Left ventricle myocardium inferior (tissue), 1 donor: ENCODE data around the gene CPNE1. TPM values are rescaled to one million over a fixed set of nuclear protein-coding genes. Genes with fewer than 3 reads are reported as not detected.
"Not testable (repeated sequence)": the region's sequence is repeated elsewhere in the genome, so short reads cannot be mapped to it uniquely, and the experiment has no call there.

Experiments
- DNase-seq: peaks from one replicate; pipeline ENCODE4 v3.0.0-alpha.2; 2020
- H3K27ac ChIP-seq: fragments of 200-600 bp; replicated peaks from 2 replicates; pipeline ENCODE4 v1.8.0; 2021
- H3K27me3 ChIP-seq: fragments of 200-600 bp; 2 replicates; pipeline ENCODE4 v1.8.0; 2021; ENCODE audit warnings: low read depth
- H3K36me3 ChIP-seq: fragments of 200-600 bp; 2 replicates; pipeline ENCODE4 v1.8.0; 2021
- H3K4me1 ChIP-seq: fragments of 200-600 bp; 2 replicates; pipeline ENCODE4 v1.8.0; 2021
- H3K4me3 ChIP-seq: fragments of 200-600 bp; 2 replicates; pipeline ENCODE4 v1.8.0; 2021; ENCODE audit warnings: mild to moderate bottlenecking, moderate library complexity
- H3K9me3 ChIP-seq: fragments of 200-600 bp; replicated peaks from 2 replicates; pipeline ENCODE4 v1.8.0; 2021
- intact Hi-C: fragments of 100-400 bp; cut with micrococcal nuclease; formaldehyde crosslinking; loops from one replicate; pipeline ENCODE4 v1.11.0; 2022
- total RNA-seq: library from RNA; stranded (reverse); fragmentation: NEBNext Ultra II Directional; extraction: Animal tissue kit (Norgen Biotek cat#: 25700); gene quantifications from one replicate; pipeline ENCODE4 v1.2.1, GENCODE V29; 2021
- TF ChIP-seq, protein P1 (sequence below): fragments of 200-600 bp; IDR thresholded peaks from 2 replicates; pipeline ENCODE4 v1.8.0; 2021; ENCODE audit warnings: antibody characterized with exemption, mild to moderate bottlenecking, borderline replicate concordance
- donor health status: DM: no; HTN: yes; CAD: no; lungs with severe emphysema.

Gene CPNE1
- total RNA-seq, 1 donor from 2014 or later = 47.3 TPM

- TF ChIP-seq, protein P1, sequence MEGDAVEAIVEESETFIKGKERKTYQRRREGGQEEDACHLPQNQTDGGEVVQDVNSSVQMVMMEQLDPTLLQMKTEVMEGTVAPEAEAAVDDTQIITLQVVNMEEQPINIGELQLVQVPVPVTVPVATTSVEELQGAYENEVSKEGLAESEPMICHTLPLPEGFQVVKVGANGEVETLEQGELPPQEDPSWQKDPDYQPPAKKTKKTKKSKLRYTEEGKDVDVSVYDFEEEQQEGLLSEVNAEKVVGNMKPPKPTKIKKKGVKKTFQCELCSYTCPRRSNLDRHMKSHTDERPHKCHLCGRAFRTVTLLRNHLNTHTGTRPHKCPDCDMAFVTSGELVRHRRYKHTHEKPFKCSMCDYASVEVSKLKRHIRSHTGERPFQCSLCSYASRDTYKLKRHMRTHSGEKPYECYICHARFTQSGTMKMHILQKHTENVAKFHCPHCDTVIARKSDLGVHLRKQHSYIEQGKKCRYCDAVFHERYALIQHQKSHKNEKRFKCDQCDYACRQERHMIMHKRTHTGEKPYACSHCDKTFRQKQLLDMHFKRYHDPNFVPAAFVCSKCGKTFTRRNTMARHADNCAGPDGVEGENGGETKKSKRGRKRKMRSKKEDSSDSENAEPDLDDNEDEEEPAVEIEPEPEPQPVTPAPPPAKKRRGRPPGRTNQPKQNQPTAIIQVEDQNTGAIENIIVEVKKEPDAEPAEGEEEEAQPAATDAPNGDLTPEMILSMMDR = no peak
- Histone ChIP-seq H3K9me3 (no peaks in the 10 kb centered on the region), H3K4me3 (no peak overlapping the region), H3K27me3 (no peaks in the 10 kb centered on the region), H3K36me3 (peaks cover 99% of the 10 kb centered on the region), H3K4me1 (peaks cover 49% of the 10 kb centered on the region), H3K27ac (no peak overlapping the region)
- DNase-seq = no peak
- intact Hi-C loops = no loop called here
Observed at GRCh38 chr20:35710039-35710438, 45.3 kb upstream of the CPNE1 start.

- Histone ChIP-seq H3K36me3 (peaks cover 99% of the 10 kb centered on the region), H3K27me3 (no peaks in the 10 kb centered on the region), H3K9me3 (no peaks in the 10 kb centered on the region), H3K4me3 (no peak overlapping the region), H3K4me1 (peaks cover 57% of the 10 kb centered on the region), H3K27ac (no peak overlapping the region)
- intact Hi-C loops = no loop called here
- DNase-seq = no peak
- TF ChIP-seq, protein P1 = no peak
Observed at GRCh38 chr20:35709259-35709658, 44.6 kb upstream of the CPNE1 start.

DNA sequence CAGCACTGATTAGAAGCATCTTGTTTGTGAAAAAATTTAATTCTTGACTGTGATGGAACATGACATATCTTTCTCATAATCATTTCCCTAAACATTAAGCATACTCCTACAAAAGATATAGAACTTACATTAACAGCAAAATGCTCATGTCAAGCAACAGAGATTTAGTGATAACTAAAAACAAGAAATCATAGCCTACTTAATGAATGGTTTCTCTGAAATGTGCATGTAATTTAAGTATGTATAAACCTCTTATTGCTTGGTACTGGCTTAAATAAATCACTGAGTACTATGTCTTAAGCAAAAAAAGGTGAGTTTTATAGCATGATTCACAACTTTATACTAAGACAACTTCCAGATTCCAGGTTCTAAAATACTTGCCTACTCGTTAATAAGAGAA, 43.8 kb upstream of the CPNE1 start:
- TF ChIP-seq, protein P1 = no peak
- DNase-seq = no peak
- Histone ChIP-seq H3K4me3 (no peak overlapping the region), H3K27ac (no peak overlapping the region), H3K9me3 (no peaks in the 10 kb centered on the region), H3K4me1 (peaks cover 60% of the 10 kb centered on the region), H3K27me3 (no peaks in the 10 kb centered on the region), H3K36me3 (peaks cover 99% of the 10 kb centered on the region)
- intact Hi-C loops = no loop called here

- Histone ChIP-seq H3K36me3 (peaks cover 100% of the 10 kb centered on the region), H3K4me1 (peaks cover 49% of the 10 kb centered on the region)
- H3K27me3 ChIP-seq, DNase-seq, intact Hi-C loops, H3K9me3 ChIP-seq, H3K27ac ChIP-seq, H3K4me3 ChIP-seq: not testable (repeated sequence)
Observed at GRCh38 chr20:35706591-35707529, 42.2 kb upstream of the CPNE1 start.

GRCh38 chr20:35705894-35706293, 41.2 kb upstream of the CPNE1 start:
- H3K9me3 ChIP-seq, DNase-seq, H3K4me3 ChIP-seq, H3K27me3 ChIP-seq, H3K27ac ChIP-seq, intact Hi-C loops: not testable (repeated sequence)
- peaks cover 39% of the 10 kb centered on the region for H3K4me1 ChIP-seq
- H3K36me3 ChIP-seq = peaks cover 100% of the 10 kb centered on the region

DNA sequence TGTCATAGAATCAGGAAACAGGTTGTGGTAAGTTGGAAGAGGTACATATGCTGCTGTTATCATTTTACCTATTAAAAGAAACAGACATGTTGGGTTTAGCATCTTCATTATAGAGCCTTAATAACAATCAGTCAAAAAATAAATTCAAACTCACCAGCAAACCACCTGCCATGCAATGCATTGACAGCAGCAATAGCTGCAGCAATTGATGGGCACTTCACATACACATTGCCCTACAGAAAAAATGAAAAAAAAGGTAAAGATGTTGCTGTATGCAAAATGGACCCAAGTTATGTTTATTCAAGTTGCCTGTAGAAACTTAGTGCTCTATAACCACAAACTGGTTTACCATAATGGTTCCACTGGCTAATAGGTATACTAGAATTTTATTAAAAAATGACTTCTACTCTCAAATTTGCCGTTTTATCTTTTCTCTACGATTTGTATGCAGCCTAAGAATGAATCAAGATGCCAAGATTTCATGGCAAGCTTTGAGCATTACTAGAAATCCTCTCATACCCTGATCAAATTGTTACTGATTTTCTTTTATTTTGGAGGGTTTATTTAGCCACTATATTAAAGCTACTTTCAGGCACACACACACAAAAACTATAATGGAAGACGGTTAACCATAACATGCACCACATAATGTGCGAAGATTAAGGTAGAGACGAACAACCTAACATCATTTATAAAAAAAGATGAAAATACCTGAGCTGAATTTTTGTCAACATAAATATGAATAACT, 40.0 kb upstream of the CPNE1 start:
- H3K4me3 ChIP-seq = no peak overlapping the region
- intact Hi-C loops = no loop called here
- H3K27ac ChIP-seq = no peak overlapping the region
- no peaks in the 10 kb centered on the region for H3K9me3 ChIP-seq
- TF ChIP-seq, protein P1 = no peak
- H3K27me3 ChIP-seq = no peaks in the 10 kb centered on the region
- peaks cover 89% of the 10 kb centered on the region for H3K36me3 ChIP-seq
- no peak for DNase-seq
- H3K4me1 ChIP-seq = peaks cover 38% of the 10 kb centered on the region
